ENCODE measurements around the gene CFAP119. TPM values are rescaled to one million over a fixed set of nuclear protein-coding genes. Genes with fewer than 3 reads are reported as not detected.

Gene CFAP119
- total and polyA plus RNA-seq, 2 donors from 2014 or later, result 12.2 to 13.5 TPM

DNA sequence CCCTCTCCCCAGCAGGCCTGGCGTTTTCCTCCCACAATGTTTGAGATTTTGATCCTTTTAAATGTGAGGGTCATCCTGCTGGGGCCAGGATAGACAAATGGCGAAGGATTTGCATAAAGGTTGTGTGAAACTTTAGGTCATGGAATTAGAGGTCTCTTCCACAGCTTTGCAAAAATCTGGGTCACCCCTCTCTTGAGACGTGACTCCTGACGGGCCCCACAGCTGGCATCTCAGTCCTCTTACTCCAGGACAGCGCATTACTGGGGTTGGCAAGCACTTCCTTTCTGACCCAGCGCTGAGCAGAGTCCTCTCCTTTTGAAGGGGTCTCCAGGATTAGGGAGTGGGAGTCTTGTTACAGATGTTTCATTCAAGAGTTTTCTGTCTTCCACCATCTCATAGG, 17.7 kb upstream of the CFAP119 start:
- intact Hi-C loops (cut with DNase I), result no loop called here

DNA sequence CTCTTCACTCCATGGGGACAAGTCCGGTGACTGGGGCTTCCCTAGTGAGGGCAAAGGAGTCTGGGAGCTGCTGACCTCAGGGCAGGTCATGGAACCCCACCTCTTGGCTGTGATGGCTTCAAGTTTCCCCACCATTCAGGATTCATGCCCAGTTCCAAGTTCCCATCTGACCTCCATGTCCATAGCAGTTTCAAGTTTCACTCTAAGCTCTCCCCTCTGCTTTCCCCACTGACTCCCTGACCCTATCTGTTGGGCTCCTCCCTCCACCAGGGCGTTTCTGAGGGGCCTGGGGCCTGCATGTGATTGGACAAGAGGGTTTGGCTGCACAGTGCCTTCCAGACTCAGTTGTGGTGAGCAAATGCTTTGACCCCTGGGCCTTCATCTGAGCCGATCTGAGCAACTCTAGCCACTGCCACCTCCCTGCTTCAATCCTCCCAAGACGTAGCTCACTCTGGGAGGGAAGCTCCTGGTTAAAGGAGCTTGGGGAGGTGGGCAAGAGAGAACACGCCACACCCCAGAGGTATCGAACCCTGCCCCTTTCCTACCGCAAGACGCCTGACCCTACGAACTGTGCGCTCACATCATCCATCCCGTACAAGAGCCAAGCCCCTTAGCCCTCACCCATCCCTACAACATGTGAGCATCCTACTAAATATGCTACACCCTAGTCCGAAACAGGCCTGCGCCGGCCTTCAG, 16.8 kb upstream of the CFAP119 start:
- no peak overlapping the region for H3K4me3 ChIP-seq (ENCODE audit: low read length in 3 of 3)
- no peak overlapping the region for H3K27ac ChIP-seq (ENCODE audit: low read depth in 2 of 2, low read length in 2 of 2)
- DNase-seq (peak in 4 of 5 donors; percentile 33 to 65 (median 48)), FAIRE-seq (no peak)
- H3K4me1 ChIP-seq (ENCODE audit: control insufficient read depth in 2 of 3, insufficient read depth in 2 of 3, low read depth in 1 of 3, low read length in 3 of 3), result peaks cover 0 to 10% (median 2%) of the 10 kb centered on the region in 3 donors
- H3K36me3 ChIP-seq (ENCODE audit: control insufficient read depth in 2 of 3, insufficient read depth in 3 of 3, low read length in 3 of 3), result peaks cover 0 to 11% (median 5%) of the 10 kb centered on the region in 3 donors
- intact Hi-C loops (cut with DNase I), result no loop called here
- TF ChIP-seq, protein P1, sequence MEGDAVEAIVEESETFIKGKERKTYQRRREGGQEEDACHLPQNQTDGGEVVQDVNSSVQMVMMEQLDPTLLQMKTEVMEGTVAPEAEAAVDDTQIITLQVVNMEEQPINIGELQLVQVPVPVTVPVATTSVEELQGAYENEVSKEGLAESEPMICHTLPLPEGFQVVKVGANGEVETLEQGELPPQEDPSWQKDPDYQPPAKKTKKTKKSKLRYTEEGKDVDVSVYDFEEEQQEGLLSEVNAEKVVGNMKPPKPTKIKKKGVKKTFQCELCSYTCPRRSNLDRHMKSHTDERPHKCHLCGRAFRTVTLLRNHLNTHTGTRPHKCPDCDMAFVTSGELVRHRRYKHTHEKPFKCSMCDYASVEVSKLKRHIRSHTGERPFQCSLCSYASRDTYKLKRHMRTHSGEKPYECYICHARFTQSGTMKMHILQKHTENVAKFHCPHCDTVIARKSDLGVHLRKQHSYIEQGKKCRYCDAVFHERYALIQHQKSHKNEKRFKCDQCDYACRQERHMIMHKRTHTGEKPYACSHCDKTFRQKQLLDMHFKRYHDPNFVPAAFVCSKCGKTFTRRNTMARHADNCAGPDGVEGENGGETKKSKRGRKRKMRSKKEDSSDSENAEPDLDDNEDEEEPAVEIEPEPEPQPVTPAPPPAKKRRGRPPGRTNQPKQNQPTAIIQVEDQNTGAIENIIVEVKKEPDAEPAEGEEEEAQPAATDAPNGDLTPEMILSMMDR (IDR thresholded peaks at IDR 0.05; ENCODE audit: borderline replicate concordance, extremely low read depth, insufficient read depth), result no peak
- H3K9ac ChIP-seq (ENCODE audit: low read length in 3 of 3), result no peak overlapping the region
- H3K9me3 ChIP-seq (ENCODE audit: control insufficient read depth in 2 of 3, insufficient read depth in 1 of 3, low read length in 3 of 3), result no peaks in the 10 kb centered on the region
- no peaks in the 10 kb centered on the region for H3K27me3 ChIP-seq (ENCODE audit: control insufficient read depth, insufficient read depth, low read length)

More for the DNA sequence above, 17.7 kb upstream of the CFAP119 start:
- Histone ChIP-seq H3K4me3 (ENCODE audit: low read length in 3 of 3) (no peak overlapping the region), H3K36me3 (ENCODE audit: control insufficient read depth in 2 of 3, insufficient read depth in 3 of 3, low read length in 3 of 3) (peaks cover 0 to 9% (median 5%) of the 10 kb centered on the region in 3 donors), H3K27ac (ENCODE audit: low read depth in 2 of 2, low read length in 2 of 2) (no peak overlapping the region), H3K27me3 (ENCODE audit: control insufficient read depth, insufficient read depth, low read length) (no peaks in the 10 kb centered on the region), H3K9ac (ENCODE audit: low read length in 3 of 3) (no peak overlapping the region), H3K4me1 (ENCODE audit: control insufficient read depth in 2 of 3, insufficient read depth in 2 of 3, low read depth in 1 of 3, low read length in 3 of 3) (peaks cover 0 to 10% (median 2%) of the 10 kb centered on the region in 3 donors), H3K9me3 (ENCODE audit: control insufficient read depth in 2 of 3, insufficient read depth in 1 of 3, low read length in 3 of 3) (no peaks in the 10 kb centered on the region)
- TF ChIP-seq, protein P1 (IDR thresholded peaks at IDR 0.05; ENCODE audit: borderline replicate concordance, extremely low read depth, insufficient read depth), result no peak
- DNase-seq (no peak), FAIRE-seq (no peak)

DNA sequence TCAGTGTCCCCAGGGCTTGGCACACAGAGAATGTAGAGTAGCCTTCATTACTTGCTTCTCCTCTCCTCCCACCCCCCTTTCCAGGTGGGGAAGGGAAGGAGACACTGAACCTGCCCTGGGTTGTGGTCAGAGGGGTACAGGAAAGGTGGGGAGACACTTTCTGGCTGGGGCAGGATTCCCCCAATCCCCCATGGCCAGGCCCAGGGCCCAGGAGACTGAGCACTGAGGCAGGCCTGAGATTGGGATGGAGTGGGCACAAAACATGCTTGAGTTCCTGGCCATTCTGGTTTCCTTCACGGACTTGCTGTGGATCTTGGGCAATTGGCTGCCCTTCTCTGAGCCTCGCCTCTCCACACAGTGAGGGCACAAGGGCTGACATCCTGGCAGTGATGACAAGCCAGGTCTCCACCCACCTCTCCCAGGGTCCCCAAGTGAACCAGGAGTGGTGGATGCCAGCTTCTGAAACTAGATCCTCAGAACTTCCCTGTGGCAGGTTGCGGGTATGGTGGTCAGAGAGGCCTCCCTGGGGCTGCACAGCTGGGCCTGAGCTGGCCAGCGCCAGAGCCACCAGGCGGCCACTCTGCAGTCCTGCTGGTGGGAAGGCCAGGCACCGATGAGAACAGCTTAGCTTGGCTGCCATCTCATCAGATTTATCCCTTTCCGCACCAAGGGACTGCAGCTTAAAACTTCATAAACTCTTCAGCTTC, 15.9 kb upstream of the CFAP119 start:
- FAIRE-seq, result no peak
- intact Hi-C loops (cut with DNase I), result no loop called here
- H3K9ac ChIP-seq (ENCODE audit: low read length in 3 of 3), result no peak overlapping the region

More for the DNA sequence above, 15.9 kb upstream of the CFAP119 start:
- Histone ChIP-seq H3K4me3 (ENCODE audit: low read length in 3 of 3) (no peak overlapping the region), H3K4me1 (ENCODE audit: control insufficient read depth in 2 of 3, insufficient read depth in 2 of 3, low read depth in 1 of 3, low read length in 3 of 3) (peaks cover 0 to 10% (median 2%) of the 10 kb centered on the region in 3 donors), H3K36me3 (ENCODE audit: control insufficient read depth in 2 of 3, insufficient read depth in 3 of 3, low read length in 3 of 3) (peaks cover 0 to 12% (median 4%) of the 10 kb centered on the region in 3 donors), H3K27me3 (ENCODE audit: control insufficient read depth, insufficient read depth, low read length) (no peaks in the 10 kb centered on the region), H3K9me3 (ENCODE audit: control insufficient read depth in 2 of 3, insufficient read depth in 1 of 3, low read length in 3 of 3) (no peaks in the 10 kb centered on the region), H3K27ac (ENCODE audit: low read depth in 2 of 2, low read length in 2 of 2) (no peak overlapping the region)
- TF ChIP-seq, protein P1 (IDR thresholded peaks at IDR 0.05; ENCODE audit: borderline replicate concordance, extremely low read depth, insufficient read depth), result no peak
- peak in 4 of 5 donors; percentile 33 to 61 (median 44) for DNase-seq

All from kidney (tissue), 14 donors.